Caco-2 (cell line): Measurements from ENCODE around the gene SEC11C. TPM values are rescaled to one million over a fixed set of nuclear protein-coding genes. Genes with fewer than 3 reads are reported as not detected.

ENCODE experiments used
- BruUV-seq: library from RNA; stranded (reverse); fragments of 400-500 nt; replicated peaks from 2 replicates; lab custom pipeline; 2021; lab: Mats Ljungman, UMichigan
- CTCF ChIA-PET: fragments of 300-600 bp; sonication (Branson Sonifier 250); formaldehyde crosslinking; loops from one replicate; lab custom pipeline; 2022; ENCODE audit warnings: antibody characterized with exemption; lab: Charles Lee
- POLR2A ChIA-PET: fragments of 300-600 bp; sonication (Branson Sonifier 250); formaldehyde crosslinking; loops from one replicate; lab custom pipeline; 2022; ENCODE audit warnings: antibody characterized with exemption; lab: Charles Lee
- DNase-seq, 2 experiments: peaks; one replicate each; pipeline versions ENCODE4 v3.0.0 to v3.0.0-alpha.2; 2020 to 2022
- H3K27me3 ChIP-seq: replicated peaks from 2 replicates; pipeline ENCODE4 v1.6.0; 2011; ENCODE audit warnings: low read length; ENCODE audit not compliant: control insufficient read depth, insufficient read depth
- H3K36me3 ChIP-seq: 2 replicates; pipeline ENCODE4 v1.5.1; 2011; ENCODE audit warnings: low read length; ENCODE audit not compliant: control insufficient read depth, insufficient read depth
- H3K4me1 ChIP-seq: fragments of 250-450 bp; sonication (Bioruptor Pico); 2 replicates; pipeline ENCODE4 v1.5.1; 2020; ENCODE audit warnings: mild to moderate bottlenecking
- H3K4me3 ChIP-seq: 2 replicates; pipeline ENCODE4 v1.5.1; 2011; ENCODE audit warnings: low read depth, mild to moderate bottlenecking, control low read depth, low read length
- H3K9me3 ChIP-seq: fragments of 250-450 bp; sonication (Bioruptor Pico); 2 replicates; pipeline ENCODE4 v1.5.1; 2020; ENCODE audit warnings: mild to moderate bottlenecking, moderate library complexity
- H3K27ac Mint-ChIP-seq: one replicate; pipeline ENCODE4 v1.8.0; 2022; ENCODE audit warnings: mixed read lengths; ENCODE audit not compliant: unreplicated experiment
- H3K27me3 Mint-ChIP-seq: one replicate; pipeline ENCODE4 v1.8.0; 2022; ENCODE audit warnings: mixed read lengths; ENCODE audit not compliant: insufficient read depth, unreplicated experiment
- H3K36me3 Mint-ChIP-seq: one replicate; pipeline ENCODE4 v1.8.0; 2022; ENCODE audit warnings: mild to moderate bottlenecking, mixed read lengths; ENCODE audit not compliant: insufficient read depth, unreplicated experiment
- H3K4me1 Mint-ChIP-seq: one replicate; pipeline ENCODE4 v1.8.0; 2022; ENCODE audit warnings: low read depth, mixed read lengths; ENCODE audit not compliant: unreplicated experiment
- H3K4me3 Mint-ChIP-seq: one replicate; pipeline ENCODE4 v1.8.0; 2022; ENCODE audit warnings: mild to moderate bottlenecking, moderate library complexity, mixed read lengths; ENCODE audit not compliant: unreplicated experiment
- H3K9me3 Mint-ChIP-seq: one replicate; pipeline ENCODE4 v1.8.0; 2022; ENCODE audit warnings: mixed read lengths; ENCODE audit not compliant: unreplicated experiment
- intact Hi-C: fragments of 100-400 bp; cut with micrococcal nuclease; formaldehyde crosslinking; loops from one replicate; pipeline ENCODE4 v1.10.0; 2022; ENCODE audit not compliant: unreplicated experiment
- total RNA-seq: library from RNA; stranded (reverse); gene quantifications from 2 replicates; pipeline ENCODE4 v1.2.3, GENCODE V29; 2022
- TF ChIP-seq, protein P1 (sequence below), 2 experiments: fragments of 200-600 bp in 1 of 2; IDR thresholded peaks; 1 replicate in 1 of 2; 2 replicates in 1 of 2; pipeline versions ENCODE4 v1.5.1 to v1.8.0; 2011 to 2022; ENCODE audit warnings: antibody characterized with exemption in 1 of 2, control low read depth in 1 of 2, inconsistent platforms in 1 of 2, low read depth in 1 of 2, low read length in 1 of 2, mild to moderate bottlenecking in 1 of 2, moderate library complexity in 1 of 2; ENCODE audit not compliant: insufficient read depth in 1 of 2, severe bottlenecking in 1 of 2, unreplicated experiment in 1 of 2

Gene SEC11C
- total RNA-seq, 1 experiment from 2014 or later: 36.1 TPM

DNA sequence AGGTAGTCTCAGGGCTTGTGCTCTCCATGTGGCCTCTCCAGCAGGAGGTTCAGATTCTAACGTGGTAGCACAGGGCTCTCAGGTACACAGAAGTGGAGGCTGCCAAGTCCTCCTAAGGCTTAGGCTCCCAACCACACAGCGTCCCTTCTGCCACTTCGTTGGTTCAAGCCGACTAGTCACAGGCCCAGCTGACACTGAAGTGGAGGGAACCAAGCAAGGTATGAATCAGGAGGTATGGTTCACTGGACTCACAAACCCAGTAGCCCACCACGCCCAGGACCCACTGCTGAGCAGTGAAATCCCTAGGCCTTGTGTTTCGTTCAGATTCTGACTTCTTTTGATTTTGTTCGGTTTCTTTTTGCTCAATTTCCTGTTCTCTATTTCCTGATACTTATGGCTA, 46.0 kb upstream of the SEC11C start:
- no peaks in the 10 kb centered on the region for H3K36me3 ChIP-seq
- Mint-ChIP-seq H3K27me3 (no peaks in the 10 kb centered on the region), H3K9me3 (no peaks in the 10 kb centered on the region), H3K4me3 (no peak overlapping the region), H3K36me3 (no peaks in the 10 kb centered on the region), H3K4me1 (no peaks in the 10 kb centered on the region), H3K27ac (no peak overlapping the region)
- H3K4me1 ChIP-seq: no peaks in the 10 kb centered on the region
- ChIA-PET POLR2A (no interaction called here), CTCF (no interaction called here)
- TF ChIP-seq, protein P1, sequence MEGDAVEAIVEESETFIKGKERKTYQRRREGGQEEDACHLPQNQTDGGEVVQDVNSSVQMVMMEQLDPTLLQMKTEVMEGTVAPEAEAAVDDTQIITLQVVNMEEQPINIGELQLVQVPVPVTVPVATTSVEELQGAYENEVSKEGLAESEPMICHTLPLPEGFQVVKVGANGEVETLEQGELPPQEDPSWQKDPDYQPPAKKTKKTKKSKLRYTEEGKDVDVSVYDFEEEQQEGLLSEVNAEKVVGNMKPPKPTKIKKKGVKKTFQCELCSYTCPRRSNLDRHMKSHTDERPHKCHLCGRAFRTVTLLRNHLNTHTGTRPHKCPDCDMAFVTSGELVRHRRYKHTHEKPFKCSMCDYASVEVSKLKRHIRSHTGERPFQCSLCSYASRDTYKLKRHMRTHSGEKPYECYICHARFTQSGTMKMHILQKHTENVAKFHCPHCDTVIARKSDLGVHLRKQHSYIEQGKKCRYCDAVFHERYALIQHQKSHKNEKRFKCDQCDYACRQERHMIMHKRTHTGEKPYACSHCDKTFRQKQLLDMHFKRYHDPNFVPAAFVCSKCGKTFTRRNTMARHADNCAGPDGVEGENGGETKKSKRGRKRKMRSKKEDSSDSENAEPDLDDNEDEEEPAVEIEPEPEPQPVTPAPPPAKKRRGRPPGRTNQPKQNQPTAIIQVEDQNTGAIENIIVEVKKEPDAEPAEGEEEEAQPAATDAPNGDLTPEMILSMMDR (IDR thresholded peaks at IDR 0.05; ENCODE audit: insufficient read depth in 1 of 2, low read depth in 1 of 2, low read length in 1 of 2, severe bottlenecking in 1 of 2, unreplicated experiment in 1 of 2): no peak
- intact Hi-C loops: no loop called here
- DNase-seq: no peak
- no peaks in the 10 kb centered on the region for H3K9me3 ChIP-seq
- BruUV-seq: no TSS peak
- no peaks in the 10 kb centered on the region for H3K27me3 ChIP-seq
- H3K4me3 ChIP-seq: no peak overlapping the region

DNA sequence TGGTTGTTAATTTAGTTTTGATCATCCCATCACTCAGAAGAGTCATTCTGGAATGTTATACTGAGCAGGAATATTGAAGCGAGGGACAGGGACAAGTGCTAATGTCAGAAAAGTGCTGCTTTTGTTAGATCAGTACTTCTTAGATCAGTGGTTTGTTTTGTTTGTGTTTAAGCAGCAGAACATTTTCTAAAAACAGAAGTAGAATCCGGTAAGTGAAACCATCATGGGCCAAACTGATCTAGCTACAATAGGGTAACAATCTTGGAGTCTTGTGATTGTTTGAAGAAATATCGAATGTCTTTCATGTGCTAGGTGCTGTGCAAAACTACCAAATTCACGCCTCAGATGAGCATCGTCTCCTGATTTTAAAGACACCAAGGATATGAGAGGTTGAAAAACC, 45.1 kb upstream of the SEC11C start:
- H3K4me3 ChIP-seq: no peak overlapping the region
- POLR2A ChIA-PET: no interaction called here
- TF ChIP-seq, protein P1 (IDR thresholded peaks at IDR 0.05; ENCODE audit: insufficient read depth in 1 of 2, low read depth in 1 of 2, low read length in 1 of 2, severe bottlenecking in 1 of 2, unreplicated experiment in 1 of 2): no peak
- no peaks in the 10 kb centered on the region for H3K36me3 Mint-ChIP-seq
- H3K27ac Mint-ChIP-seq: no peak overlapping the region
- H3K27me3 ChIP-seq: no peaks in the 10 kb centered on the region
- no TSS peak for BruUV-seq
- no peaks in the 10 kb centered on the region for H3K4me1 ChIP-seq
- H3K4me1 Mint-ChIP-seq: no peaks in the 10 kb centered on the region
- DNase-seq: no peak
- no peak overlapping the region for H3K4me3 Mint-ChIP-seq
- no peaks in the 10 kb centered on the region for H3K9me3 ChIP-seq
- H3K36me3 ChIP-seq: no peaks in the 10 kb centered on the region
- intact Hi-C loops: no loop called here
- no peaks in the 10 kb centered on the region for H3K9me3 Mint-ChIP-seq
- no peaks in the 10 kb centered on the region for H3K27me3 Mint-ChIP-seq
- CTCF ChIA-PET: no interaction called here

DNA sequence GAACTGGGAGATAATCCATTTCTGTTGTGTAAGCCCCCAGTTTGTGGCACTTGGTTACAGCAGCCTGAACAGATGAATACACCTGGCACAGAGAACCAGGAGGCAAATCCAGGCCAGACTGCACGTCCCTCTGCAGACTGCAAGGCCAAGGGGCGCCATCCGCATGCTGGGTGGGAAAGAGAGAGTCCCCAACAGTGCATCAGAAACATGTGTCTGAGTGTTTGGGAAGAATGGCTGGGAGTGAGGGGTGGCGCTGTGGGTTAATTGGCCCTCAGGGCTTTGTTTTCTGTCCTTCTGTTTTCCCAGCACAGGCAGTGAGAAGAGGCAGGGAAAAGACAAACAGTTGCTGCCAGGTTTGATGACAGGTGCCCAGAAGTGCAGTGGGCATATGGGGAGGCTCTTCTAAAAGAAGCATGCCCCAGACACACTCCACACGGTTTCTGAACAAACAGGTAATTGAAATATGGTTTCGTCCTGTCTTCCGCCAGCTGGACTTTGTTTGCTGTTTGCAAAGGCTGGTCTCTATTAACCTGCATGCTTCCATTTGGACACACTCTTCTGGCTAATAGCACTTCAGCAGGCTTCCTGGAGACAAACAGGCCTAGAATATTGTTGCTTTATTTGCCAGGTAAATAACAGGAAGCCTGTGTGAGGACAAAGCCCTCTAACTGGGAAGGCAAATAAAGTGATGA, 43.4 kb upstream of the SEC11C start:
- Histone ChIP-seq H3K9me3 (no peaks in the 10 kb centered on the region), H3K27me3 (no peaks in the 10 kb centered on the region), H3K4me3 (no peak overlapping the region), H3K36me3 (no peaks in the 10 kb centered on the region), H3K4me1 (no peaks in the 10 kb centered on the region)
- Mint-ChIP-seq H3K36me3 (no peaks in the 10 kb centered on the region), H3K9me3 (no peaks in the 10 kb centered on the region), H3K4me1 (no peaks in the 10 kb centered on the region), H3K27ac (no peak overlapping the region), H3K4me3 (no peak overlapping the region), H3K27me3 (peaks cover 2% of the 10 kb centered on the region)
- DNase-seq: no peak
- BruUV-seq: no TSS peak
- TF ChIP-seq, protein P1 (IDR thresholded peaks at IDR 0.05; ENCODE audit: insufficient read depth in 1 of 2, low read depth in 1 of 2, low read length in 1 of 2, severe bottlenecking in 1 of 2, unreplicated experiment in 1 of 2): no peak
- CTCF ChIA-PET: no interaction called here
- POLR2A ChIA-PET: no interaction called here
- intact Hi-C loops: no loop called here
